Inflammatory macrophage treated with lipopolysaccharide for 4 hours (primary cell): ENCODE results near the gene VAV2.
"Not testable (repeated sequence)": the region's sequence is repeated elsewhere in the genome, so short reads cannot be mapped to it uniquely, and the experiment has no call there.

Experiments
- DNase-seq: peaks from one replicate; pipeline ENCODE4 v3.0.0-alpha.2; 2020

Gene VAV2

GRCh38 chr9:133968428-133968827 is 23.7 kb downstream of the VAV2 start:
- DNase-seq: no peak

DNA sequence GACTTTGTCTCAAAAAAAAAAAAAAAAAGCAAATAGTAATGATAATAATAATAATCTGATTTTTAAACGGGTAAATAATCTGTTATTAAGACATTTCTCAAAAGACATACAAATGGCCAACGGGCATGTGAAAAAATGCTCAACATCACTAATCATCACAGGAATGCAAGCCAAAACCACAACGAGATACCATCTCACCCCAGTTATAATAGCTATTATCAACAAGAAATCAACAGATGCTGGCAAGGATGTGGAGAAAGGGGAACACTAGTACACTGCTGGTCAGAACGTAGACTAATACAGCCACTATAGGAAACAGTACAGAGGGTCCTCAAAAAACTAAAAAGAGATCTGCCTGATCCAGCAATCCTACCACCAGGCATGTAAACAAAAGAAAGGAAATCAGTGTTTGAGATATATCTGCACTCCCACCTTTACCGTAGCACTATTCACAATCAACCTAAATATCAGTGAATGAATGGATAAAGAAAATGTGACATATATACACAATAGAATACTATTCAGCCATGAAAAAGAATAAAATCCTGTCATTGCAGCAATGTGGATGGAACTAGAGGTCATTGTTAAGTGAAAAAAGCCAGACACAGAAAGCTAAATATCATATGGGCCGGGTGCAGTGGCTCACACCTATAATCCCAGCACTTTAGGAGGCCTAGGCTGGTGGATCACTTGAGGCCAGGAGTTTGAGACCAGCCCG is 24.9 kb downstream of the VAV2 start:
- no peak for DNase-seq

DNA sequence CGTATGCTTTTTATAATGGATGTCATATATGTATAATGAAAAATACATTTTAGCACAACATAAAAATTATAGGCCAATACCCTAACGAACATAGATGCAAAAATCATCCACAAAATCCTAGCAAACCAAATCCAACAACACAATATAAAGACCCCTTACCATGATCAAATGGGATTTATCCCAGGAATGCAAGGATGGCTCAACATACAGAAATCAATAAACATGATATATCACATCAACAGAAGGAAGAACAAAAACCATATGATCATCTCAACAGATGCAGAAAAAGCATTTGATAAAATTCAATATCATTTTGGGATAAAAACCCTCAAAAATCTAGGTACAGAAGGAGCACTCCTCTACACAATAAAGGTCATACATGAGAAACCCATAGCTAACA is 27.7 kb downstream of the VAV2 start:
- no peak for DNase-seq

- no peak for DNase-seq
Measured at GRCh38 chr9:133963166-133963565, 29.0 kb downstream of the VAV2 start.

- no peak for DNase-seq
Measured at GRCh38 chr9:133962341-133962740, 29.8 kb downstream of the VAV2 start.

DNA sequence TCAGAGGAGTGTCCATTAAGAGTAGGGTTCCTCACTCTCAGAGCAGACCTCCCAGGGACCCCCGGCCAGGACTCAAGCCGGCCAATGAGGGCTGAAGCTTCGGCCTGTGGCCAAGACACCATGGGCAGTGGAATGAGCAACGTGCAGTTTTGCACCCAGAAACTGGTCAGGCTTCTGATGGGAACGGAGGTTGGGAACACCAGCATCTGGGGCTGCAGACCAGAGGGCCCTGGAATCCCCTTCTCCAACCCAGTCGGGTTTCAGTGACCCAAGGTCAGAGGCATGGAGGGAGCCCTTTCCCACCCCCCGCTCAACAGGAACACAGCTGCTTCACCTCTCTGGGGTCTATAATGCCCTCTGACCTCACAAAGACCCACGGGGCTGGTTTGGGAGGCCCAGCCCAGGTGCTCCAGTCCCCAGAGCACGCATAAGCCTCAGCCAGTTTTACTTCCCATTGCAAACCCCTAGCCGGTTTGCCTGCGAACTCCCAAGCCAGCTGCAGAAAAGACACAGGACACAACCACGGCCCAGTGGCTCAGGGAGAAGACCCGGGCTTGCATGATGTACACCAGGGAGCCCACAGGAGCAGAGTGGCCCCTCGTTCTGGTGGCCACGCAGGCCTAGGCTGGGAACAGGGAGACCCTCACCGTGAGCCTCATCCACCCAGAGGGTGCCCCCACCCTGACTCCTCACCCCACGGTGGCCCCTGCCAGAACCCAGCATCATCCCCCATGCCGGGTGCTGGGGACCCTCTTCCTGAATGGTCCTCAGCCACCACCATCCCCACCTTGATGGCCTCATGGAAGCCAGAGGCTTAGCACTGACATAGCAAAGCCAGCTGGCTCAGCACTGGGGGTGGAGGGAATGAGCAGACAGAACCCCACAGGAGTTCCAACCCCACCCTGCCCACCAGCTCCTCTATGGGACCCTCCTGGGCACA is 30.6 kb downstream of the VAV2 start:
- DNase-seq: no peak

DNA sequence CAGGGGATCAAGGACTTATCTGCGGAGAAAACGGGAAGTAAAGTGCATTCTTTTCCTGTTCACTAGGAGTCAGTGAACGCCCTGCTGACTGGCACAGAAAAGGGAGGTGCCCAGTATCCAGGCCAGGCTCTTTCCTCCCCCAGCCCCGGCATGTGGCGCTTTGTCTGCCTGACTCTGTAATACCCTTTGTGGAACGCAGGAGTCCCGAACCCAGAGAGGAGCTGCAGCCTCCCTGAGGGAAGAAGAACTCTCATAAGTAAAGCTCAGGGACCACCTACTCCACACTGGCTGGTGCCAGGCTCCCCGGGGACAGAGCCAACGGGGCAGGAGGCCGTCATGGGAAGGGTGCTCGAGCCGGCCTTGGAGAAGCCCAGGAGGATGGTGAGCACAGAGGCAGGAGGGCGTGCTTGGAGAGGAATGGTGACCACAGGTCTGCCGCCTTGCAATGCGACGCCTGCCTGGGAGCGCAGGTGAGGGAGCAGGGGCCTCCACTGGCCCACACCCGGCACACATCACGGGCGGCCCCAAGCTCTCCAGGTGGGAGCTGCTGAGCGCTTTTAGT is 31.5 kb downstream of the VAV2 start:
- peak; percentile 76 for DNase-seq

DNA sequence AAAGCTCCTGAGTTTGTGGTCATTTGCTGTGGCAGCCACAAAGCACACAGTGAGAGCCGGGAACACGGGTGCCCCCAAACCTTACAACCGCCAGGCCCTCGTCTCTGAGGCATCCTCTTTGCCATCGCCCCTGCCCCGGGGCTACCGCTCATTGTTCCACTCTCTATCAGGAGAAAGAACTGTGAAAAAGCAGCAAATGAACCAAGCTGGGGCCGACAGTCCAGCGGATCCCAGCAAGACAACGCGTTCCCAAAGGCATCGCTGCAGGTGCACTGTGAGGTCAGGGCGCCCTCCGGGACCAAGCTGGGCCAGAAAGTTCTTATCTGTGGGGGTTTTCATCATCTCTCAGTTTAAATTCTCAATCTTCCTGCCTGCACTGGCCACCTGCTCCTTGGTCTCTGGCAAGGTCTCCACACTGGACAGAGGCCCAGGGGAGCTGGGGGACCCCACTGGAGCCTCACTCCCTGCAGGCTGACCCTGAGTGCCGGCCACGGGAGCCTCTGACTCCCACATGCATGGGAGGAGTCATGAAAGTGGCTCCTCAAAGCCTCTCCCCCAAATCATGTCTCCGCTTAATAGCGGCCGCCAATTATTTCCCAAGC is 32.1 kb downstream of the VAV2 start:
- no peak for DNase-seq

GRCh38 chr9:133959171-133959570 is 33.0 kb downstream of the VAV2 start:
- DNase-seq: no peak

- DNase-seq: no peak
Measured at GRCh38 chr9:133958756-133959155, 33.4 kb downstream of the VAV2 start.

GRCh38 chr9:133957772-133958171 is 34.4 kb downstream of the VAV2 start:
- not testable (repeated sequence) for DNase-seq

GRCh38 chr9:133957328-133957727 is 34.8 kb downstream of the VAV2 start:
- no peak for DNase-seq

- peak; percentile 14 for DNase-seq
Measured at GRCh38 chr9:133956520-133957076, 35.5 kb downstream of the VAV2 start.

DNA sequence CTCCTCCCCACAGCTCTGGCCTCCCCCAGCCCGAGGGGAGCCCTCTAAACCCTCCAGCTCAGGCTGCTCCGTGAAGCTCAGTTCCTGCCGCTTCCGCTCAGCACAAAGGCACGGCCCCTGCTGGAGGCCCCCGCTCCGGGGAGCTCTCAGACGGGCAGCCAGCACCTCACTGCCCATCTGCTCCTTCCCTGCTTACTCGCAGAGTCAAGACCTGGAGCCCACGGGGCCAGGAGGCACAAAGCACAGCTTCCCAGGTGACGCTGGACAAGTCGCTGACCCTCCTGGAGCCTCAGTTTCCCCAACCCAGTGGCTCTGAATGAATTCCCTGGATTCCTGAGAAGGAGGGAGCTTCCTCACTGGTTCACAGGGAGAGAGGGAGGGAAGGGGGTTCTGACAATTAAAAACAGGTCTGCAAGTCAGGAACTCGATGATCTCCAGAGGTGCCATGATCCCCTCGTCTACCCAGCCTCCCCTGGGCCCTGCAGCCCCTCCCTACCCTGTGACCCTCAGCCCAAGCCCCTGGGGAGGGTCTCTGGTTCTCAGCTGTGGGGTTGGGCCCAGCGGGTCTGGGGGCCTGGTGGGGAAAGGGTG is 36.2 kb downstream of the VAV2 start:
- DNase-seq: no peak

DNA sequence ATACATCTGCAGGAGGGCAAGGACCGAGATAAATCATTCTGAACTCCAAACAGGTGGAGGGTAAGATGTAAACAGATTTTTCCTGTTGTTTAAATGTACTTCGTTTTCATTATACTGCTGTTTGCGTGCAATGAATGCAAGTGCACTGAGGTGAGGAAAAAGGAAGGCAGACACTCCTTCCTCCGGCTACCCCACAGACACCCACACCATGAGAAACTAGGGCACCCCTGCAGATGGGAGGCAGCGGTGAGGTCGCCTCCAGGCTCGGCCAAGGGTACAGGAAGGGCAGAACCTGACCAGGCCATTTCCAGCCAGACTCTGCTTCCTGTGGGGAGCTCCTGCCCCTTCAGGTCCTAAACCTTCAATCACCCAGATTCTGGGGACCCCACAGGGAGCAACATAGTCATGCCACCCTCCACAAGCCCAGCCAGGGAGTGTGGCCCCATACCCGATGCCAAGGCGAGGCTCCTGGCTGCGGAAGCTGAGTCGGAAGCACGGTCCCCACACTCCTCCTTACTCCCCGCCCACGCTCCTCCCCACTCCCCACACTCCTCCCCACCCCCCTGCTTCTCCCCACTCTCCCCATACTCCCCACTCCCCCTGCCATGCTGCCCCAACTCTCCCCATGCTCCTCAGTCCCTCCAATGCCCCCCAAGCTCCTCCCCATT is 37.1 kb downstream of the VAV2 start:
- no peak for DNase-seq

DNA sequence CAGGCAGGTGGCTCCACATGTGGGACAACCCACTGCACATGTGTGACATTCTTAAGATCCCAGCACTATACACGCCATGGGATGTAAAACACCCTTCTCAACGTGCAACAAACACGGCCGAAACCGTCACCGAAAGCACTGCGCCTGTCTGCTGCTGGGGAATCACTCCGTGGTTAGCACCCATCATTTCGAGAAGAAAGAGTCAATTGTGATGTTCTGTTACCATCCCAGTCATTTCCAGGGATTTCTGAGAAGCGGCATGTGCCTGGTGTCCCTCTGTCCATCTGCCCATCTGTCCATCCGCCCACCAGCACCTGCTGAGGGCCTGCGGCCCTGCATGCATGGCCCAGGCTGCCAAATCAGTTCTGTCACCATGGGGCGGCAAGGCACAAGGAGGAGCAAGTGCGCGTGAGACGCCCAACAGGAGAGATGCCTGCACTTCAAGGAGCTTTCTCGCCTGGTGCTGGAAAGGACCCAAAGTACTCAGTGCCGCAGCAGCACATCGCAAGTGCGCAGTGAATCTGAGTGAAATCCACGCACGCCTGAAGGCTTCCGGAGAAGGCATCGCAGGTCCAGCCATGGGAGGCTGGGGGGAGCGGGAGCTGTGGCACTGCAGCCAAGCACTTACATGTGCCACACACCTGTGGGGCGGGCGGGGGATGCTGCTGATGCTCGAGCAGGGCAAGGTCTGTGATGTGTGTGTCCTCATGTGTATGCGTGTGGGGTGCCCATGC is 38.0 kb downstream of the VAV2 start:
- no peak for DNase-seq

- DNase-seq: no peak
Measured at GRCh38 chr9:133953621-133953975, 38.5 kb downstream of the VAV2 start.

GRCh38 chr9:133952598-133953550 is 39.2 kb downstream of the VAV2 start:
- DNase-seq: no peak

- DNase-seq: no peak
Measured at GRCh38 chr9:133951265-133951664, 40.9 kb downstream of the VAV2 start.

GRCh38 chr9:133950629-133951111 is 41.5 kb downstream of the VAV2 start:
- no peak for DNase-seq
